ENCODE results near the gene SLC35F4.

DNA sequence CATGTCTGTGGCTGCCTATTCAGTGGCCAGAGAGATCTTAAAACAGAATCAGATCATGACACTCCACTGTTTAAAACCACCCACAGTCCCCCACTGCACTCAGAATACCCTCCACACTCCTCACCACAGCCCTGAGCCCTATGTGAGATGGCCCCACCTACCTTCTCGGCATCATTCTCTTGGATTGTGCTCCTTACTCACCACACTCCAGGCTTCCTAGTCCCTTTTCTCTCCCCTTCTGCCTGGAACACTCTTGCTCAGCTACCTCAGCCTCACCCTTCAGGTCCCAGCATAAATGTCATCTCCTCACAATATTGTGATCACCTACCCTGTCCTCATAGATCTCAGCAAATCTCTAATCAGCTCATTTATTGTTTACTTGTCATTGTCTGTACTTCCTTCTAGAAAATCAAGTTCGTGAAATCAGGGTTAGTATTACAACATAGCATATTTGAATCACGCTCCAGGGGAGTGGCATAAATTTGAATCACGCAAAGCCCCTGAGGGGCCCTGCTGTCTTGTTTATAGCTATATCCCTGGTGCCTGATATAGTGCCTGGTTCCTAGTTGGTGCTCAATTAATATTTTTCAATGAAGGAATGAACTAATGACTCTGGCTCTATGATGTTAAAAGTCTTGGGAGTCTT lies 42.8 kb downstream of the SLC35F4 start:
- TF ChIP-seq POLR2A (IDR thresholded peaks at IDR 0.05), result no peak
- TF ChIP-seq, protein P1, sequence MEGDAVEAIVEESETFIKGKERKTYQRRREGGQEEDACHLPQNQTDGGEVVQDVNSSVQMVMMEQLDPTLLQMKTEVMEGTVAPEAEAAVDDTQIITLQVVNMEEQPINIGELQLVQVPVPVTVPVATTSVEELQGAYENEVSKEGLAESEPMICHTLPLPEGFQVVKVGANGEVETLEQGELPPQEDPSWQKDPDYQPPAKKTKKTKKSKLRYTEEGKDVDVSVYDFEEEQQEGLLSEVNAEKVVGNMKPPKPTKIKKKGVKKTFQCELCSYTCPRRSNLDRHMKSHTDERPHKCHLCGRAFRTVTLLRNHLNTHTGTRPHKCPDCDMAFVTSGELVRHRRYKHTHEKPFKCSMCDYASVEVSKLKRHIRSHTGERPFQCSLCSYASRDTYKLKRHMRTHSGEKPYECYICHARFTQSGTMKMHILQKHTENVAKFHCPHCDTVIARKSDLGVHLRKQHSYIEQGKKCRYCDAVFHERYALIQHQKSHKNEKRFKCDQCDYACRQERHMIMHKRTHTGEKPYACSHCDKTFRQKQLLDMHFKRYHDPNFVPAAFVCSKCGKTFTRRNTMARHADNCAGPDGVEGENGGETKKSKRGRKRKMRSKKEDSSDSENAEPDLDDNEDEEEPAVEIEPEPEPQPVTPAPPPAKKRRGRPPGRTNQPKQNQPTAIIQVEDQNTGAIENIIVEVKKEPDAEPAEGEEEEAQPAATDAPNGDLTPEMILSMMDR (IDR thresholded peaks at IDR 0.05), result no peak
